Superior temporal gyrus (tissue), 1 donor: ENCODE data around the gene ZBTB38.
A peak's percentile ranks its signal among the peaks of the same experiment; 100 is the strongest.

ENCODE experiments used
- DNase-seq: peaks from one replicate; pipeline ENCODE4 v3.0.0-alpha.2; 2016; ENCODE audit errors: extremely low spot score

Gene ZBTB38

GRCh38 chr3:141366285-141367037 lies 1.8 kb upstream of the ZBTB38 start:
- DNase-seq: peak; percentile 29

- DNase-seq: no peak
These were observed 1.1 kb upstream of the ZBTB38 start for GRCh38 chr3:141367038-141367730.

- DNase-seq: peak; percentile 52
These were observed 856 bp downstream of the ZBTB38 start for GRCh38 chr3:141368925-141369794.

- peak; percentile 94 for DNase-seq
These were observed 1.8 kb downstream of the ZBTB38 start for GRCh38 chr3:141370065-141370533.

GRCh38 chr3:141371882-141372281 lies 3.6 kb downstream of the ZBTB38 start:
- DNase-seq: no peak

- no peak for DNase-seq
These were observed 4.4 kb downstream of the ZBTB38 start for GRCh38 chr3:141372656-141373055.

- no peak for DNase-seq
These were observed 4.9 kb downstream of the ZBTB38 start for GRCh38 chr3:141373232-141373631.

GRCh38 chr3:141373768-141374526 lies 5.6 kb downstream of the ZBTB38 start:
- no peak for DNase-seq

- no peak for DNase-seq
These were observed 7.3 kb downstream of the ZBTB38 start for GRCh38 chr3:141375381-141376301.

GRCh38 chr3:141377377-141377776 lies 9.1 kb downstream of the ZBTB38 start:
- DNase-seq: no peak

- no peak for DNase-seq
These were observed 10.3 kb downstream of the ZBTB38 start for GRCh38 chr3:141378556-141378955.

GRCh38 chr3:141379250-141379966 lies 11.1 kb downstream of the ZBTB38 start:
- DNase-seq: no peak

- DNase-seq: no peak
These were observed 12.0 kb downstream of the ZBTB38 start for GRCh38 chr3:141380279-141380678.

GRCh38 chr3:141380987-141381386 lies 12.7 kb downstream of the ZBTB38 start:
- DNase-seq: no peak

- no peak for DNase-seq
These were observed 14.3 kb downstream of the ZBTB38 start for GRCh38 chr3:141382571-141382970.

GRCh38 chr3:141383555-141384129 lies 15.3 kb downstream of the ZBTB38 start:
- peak; percentile 71 for DNase-seq

GRCh38 chr3:141384157-141384556 lies 15.9 kb downstream of the ZBTB38 start:
- no peak for DNase-seq

GRCh38 chr3:141384575-141384974 lies 16.3 kb downstream of the ZBTB38 start:
- peak; percentile 73 for DNase-seq

GRCh38 chr3:141385406-141386125 lies 17.3 kb downstream of the ZBTB38 start:
- no peak for DNase-seq
